Activated B cell treated with CpG ODN at 0.5 μM for 24 hours (primary cell): Measurements from ENCODE around the gene SNX9. TPM values are rescaled to one million over a fixed set of nuclear protein-coding genes. Genes with fewer than 3 reads are reported as not detected.

Experiments
- ATAC-seq: fragments of 200-7000 bp; cut with Tn5 transposase; one replicate; pipeline ENCODE4 v1.10.0; 2021; ENCODE audit warnings: low read depth, mild to moderate bottlenecking, moderate library complexity
- CTCF ChIA-PET: fragments of 350-600 bp; sonication (Branson Sonifier 250); formaldehyde crosslinking; loops from one replicate; lab custom pipeline; 2021; ENCODE audit warnings: antibody characterized with exemption; lab: Charles Lee
- POLR2A ChIA-PET: fragments of 350-600 bp; sonication (Branson Sonifier 250); formaldehyde crosslinking; loops from one replicate; lab custom pipeline; 2021; ENCODE audit warnings: antibody characterized with exemption; lab: Charles Lee
- DNase-seq: peaks from one replicate; pipeline ENCODE4 v3.0.0; 2022
- H3K27ac Mint-ChIP-seq: one replicate; pipeline ENCODE4 v1.8.0; 2020; ENCODE audit warnings: mixed read lengths
- H3K27me3 Mint-ChIP-seq: one replicate; pipeline ENCODE4 v1.8.0; 2021; ENCODE audit warnings: mixed read lengths
- H3K36me3 Mint-ChIP-seq: one replicate; pipeline ENCODE4 v1.8.0; 2021; ENCODE audit warnings: low read depth, mixed read lengths
- H3K4me1 Mint-ChIP-seq: one replicate; pipeline ENCODE4 v1.8.0; 2021; ENCODE audit warnings: mixed read lengths
- H3K4me3 Mint-ChIP-seq: one replicate; pipeline ENCODE4 v1.8.0; 2020; ENCODE audit warnings: mild to moderate bottlenecking, mixed read lengths
- H3K9me3 Mint-ChIP-seq: one replicate; pipeline ENCODE4 v1.8.0; 2020; ENCODE audit warnings: mixed read lengths
- intact Hi-C: fragments of 100-400 bp; cut with micrococcal nuclease; formaldehyde crosslinking; loops from one replicate; pipeline ENCODE4 v1.15.1; 2024
- total RNA-seq: library from RNA; stranded (reverse); gene quantifications from 2 replicates; pipeline ENCODE4 v1.2.3, GENCODE V29; 2022
- TF ChIP-seq, protein P1 (sequence below): fragments of 200-600 bp; IDR thresholded peaks from one replicate; pipeline ENCODE4 v1.8.0; 2022; ENCODE audit warnings: antibody characterized with exemption, mild to moderate bottlenecking

The SNX9 gene
- total RNA-seq, 1 donor from 2014 or later: 40.0 TPM

- H3K27ac Mint-ChIP-seq: no peak overlapping the region
- H3K27me3 Mint-ChIP-seq: peaks cover 1% of the 10 kb centered on the region
- CTCF ChIA-PET: no interaction called here
- H3K36me3 Mint-ChIP-seq: no peaks in the 10 kb centered on the region
- DNase-seq (no peak), ATAC-seq (no peak)
- peaks cover 10% of the 10 kb centered on the region for H3K4me1 Mint-ChIP-seq
- H3K4me3 Mint-ChIP-seq: no peak overlapping the region
- intact Hi-C loops: no loop called here
- POLR2A ChIA-PET: no interaction called here
- peaks cover 8% of the 10 kb centered on the region for H3K9me3 Mint-ChIP-seq
- TF ChIP-seq, protein P1, sequence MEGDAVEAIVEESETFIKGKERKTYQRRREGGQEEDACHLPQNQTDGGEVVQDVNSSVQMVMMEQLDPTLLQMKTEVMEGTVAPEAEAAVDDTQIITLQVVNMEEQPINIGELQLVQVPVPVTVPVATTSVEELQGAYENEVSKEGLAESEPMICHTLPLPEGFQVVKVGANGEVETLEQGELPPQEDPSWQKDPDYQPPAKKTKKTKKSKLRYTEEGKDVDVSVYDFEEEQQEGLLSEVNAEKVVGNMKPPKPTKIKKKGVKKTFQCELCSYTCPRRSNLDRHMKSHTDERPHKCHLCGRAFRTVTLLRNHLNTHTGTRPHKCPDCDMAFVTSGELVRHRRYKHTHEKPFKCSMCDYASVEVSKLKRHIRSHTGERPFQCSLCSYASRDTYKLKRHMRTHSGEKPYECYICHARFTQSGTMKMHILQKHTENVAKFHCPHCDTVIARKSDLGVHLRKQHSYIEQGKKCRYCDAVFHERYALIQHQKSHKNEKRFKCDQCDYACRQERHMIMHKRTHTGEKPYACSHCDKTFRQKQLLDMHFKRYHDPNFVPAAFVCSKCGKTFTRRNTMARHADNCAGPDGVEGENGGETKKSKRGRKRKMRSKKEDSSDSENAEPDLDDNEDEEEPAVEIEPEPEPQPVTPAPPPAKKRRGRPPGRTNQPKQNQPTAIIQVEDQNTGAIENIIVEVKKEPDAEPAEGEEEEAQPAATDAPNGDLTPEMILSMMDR: no peak
Observed at GRCh38 chr6:157778719-157779118, 44.3 kb upstream of the SNX9 start.

DNA sequence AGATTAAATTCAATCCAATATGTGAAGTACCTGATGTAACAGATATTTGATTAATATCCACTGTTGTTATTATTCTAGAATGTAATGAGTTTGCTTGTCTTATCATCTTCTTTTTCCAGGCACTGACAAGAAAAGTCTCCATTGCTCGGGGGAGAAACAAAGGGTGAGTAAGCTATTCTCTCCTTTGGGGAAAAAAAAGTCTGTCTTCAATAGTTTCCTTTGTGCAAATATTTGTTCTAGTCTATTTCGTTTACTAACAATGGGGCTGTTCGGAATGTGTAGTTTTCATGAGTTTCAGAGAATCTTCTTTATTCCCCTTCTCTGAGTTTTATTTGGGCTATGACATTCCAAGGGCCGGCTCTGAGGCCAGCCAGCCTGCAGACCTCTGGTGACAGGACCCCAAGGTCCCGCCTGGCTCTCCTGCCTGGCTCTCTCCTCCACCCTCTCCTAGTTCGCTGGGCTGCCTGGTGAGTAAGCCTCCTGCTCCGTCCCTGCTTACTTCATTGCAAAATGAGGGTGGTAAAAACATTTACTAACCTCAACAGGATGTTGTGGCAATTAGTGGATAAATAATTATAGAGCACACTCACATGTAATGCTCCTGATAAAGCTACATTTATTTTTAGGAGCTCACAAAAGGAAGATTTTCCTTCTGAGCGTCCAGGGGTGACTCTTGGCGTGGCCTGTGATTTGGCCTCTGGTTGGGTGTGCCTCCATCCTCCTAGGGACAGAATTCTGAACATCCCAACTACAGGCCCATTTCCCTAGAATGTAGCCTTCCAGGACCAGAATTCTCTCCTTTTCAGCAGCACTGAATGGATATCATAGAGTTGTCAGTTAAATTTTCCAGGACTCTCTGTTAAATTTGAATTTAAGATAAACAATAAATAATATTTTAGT, 43.1 kb upstream of the SNX9 start:
- intact Hi-C loops: no loop called here
- TF ChIP-seq, protein P1: no peak
- no peaks in the 10 kb centered on the region for H3K36me3 Mint-ChIP-seq
- ChIA-PET CTCF (no interaction called here), POLR2A (no interaction called here)
- no peak overlapping the region for H3K27ac Mint-ChIP-seq
- DNase-seq (no peak), ATAC-seq (no peak)
- peaks cover 8% of the 10 kb centered on the region for H3K9me3 Mint-ChIP-seq
- peaks cover 1% of the 10 kb centered on the region for H3K27me3 Mint-ChIP-seq
- H3K4me1 Mint-ChIP-seq: no peaks in the 10 kb centered on the region
- no peak overlapping the region for H3K4me3 Mint-ChIP-seq

- TF ChIP-seq, protein P1: no peak
- CTCF ChIA-PET: no interaction called here
- Mint-ChIP-seq H3K27me3 (peaks cover 1% of the 10 kb centered on the region), H3K4me1 (no peaks in the 10 kb centered on the region), H3K4me3 (no peak overlapping the region), H3K27ac (no peak overlapping the region), H3K36me3 (no peaks in the 10 kb centered on the region), H3K9me3 (peaks cover 4% of the 10 kb centered on the region)
- POLR2A ChIA-PET: interaction anchor here (0.7 kb wide), 1 partner anchor 32 kb away, joined by 3 read pairs; no protein-coding TSS in a partner anchor
- intact Hi-C loops: no loop called here
- DNase-seq (no peak), ATAC-seq (no peak)
Observed at GRCh38 chr6:157785636-157786035, 37.4 kb upstream of the SNX9 start.

GRCh38 chr6:157786221-157786620, 36.8 kb upstream of the SNX9 start:
- Mint-ChIP-seq H3K4me3 (no peak overlapping the region), H3K9me3 (peaks cover 4% of the 10 kb centered on the region), H3K36me3 (no peaks in the 10 kb centered on the region), H3K27me3 (peaks cover 1% of the 10 kb centered on the region), H3K4me1 (no peaks in the 10 kb centered on the region), H3K27ac (no peak overlapping the region)
- DNase-seq: no peak
- POLR2A ChIA-PET: interaction anchor here (0.7 kb wide), 1 partner anchor 31 kb away, joined by 3 read pairs; no protein-coding TSS in a partner anchor
- ATAC-seq: no peak
- TF ChIP-seq, protein P1: no peak
- intact Hi-C loops: no loop called here
- CTCF ChIA-PET: no interaction called here

DNA sequence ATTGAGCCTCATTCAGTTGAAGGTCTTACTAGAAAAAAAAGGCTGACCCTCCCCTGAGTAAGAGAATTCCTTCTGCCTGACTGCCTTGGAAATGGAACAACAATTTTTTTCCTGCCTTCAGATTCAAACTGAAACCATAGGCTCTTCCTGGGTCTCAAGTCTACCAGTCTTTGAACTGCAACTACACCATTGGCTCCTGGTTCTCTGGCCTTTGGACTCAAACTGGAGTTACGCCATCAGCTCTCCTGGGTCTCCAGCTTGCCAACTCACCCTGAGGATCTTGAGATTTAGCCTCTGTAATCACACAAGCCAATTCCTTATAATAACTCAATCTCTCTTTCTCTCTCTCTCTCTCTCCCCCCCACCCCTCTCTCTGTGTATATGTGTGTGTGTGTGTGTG, 36.0 kb upstream of the SNX9 start:
- ChIA-PET POLR2A (no interaction called here), CTCF (interaction anchor here (0.8 to 1.7 kb wide), 2 partner anchors 30 to 86 kb away, joined by 3 to 5 read pairs; no protein-coding TSS in a partner anchor)
- peaks cover under 1% of the 10 kb centered on the region for H3K9me3 Mint-ChIP-seq
- no peak for DNase-seq
- H3K27ac Mint-ChIP-seq: no peak overlapping the region
- no peak for ATAC-seq
- no peaks in the 10 kb centered on the region for H3K4me1 Mint-ChIP-seq
- intact Hi-C loops: no loop called here
- TF ChIP-seq, protein P1: no peak
- H3K4me3 Mint-ChIP-seq: no peak overlapping the region
- no peaks in the 10 kb centered on the region for H3K36me3 Mint-ChIP-seq
- peaks cover 1% of the 10 kb centered on the region for H3K27me3 Mint-ChIP-seq
